Panc1 (cell line): ENCODE data around the gene KRCC1.

Experiments used
- TF ChIP-seq, protein P1 (sequence below): fragments of 450-650 bp; IDR thresholded peaks from 2 replicates; pipeline ENCODE4 v1.5.1; 2017; ENCODE audit warnings: mild to moderate bottlenecking
- TF ChIP-seq, protein P2 (sequence below), 2 experiments: IDR thresholded peaks; 2 replicates each; pipeline ENCODE4 v1.6.1; 2011 to 2012; ENCODE audit warnings: low read depth in 2 of 2, control low read depth in 1 of 2, low read length in 1 of 2, mild to moderate bottlenecking in 1 of 2, moderate library complexity in 1 of 2; ENCODE audit not compliant: insufficient read depth in 1 of 2

DNA sequence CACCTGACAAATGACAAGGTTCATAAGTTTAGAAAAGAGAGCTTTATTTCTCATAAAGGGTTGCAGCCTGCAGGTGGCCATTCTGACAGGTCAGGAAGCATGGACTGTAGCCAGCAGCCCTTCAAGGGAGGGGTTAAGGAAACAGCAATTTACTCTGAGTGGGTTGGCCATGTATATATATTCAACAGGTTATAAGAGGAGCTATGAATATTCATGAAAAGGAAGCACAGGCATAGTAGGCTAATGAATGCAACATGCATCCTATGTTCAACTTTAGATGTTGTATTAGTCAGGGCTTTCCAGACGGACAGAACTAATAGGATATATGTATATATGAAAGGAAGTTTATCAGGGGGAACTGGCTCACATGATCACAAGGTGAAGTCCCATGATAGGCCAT, 59.8 kb downstream of the KRCC1 start:
- TF ChIP-seq, protein P1, sequence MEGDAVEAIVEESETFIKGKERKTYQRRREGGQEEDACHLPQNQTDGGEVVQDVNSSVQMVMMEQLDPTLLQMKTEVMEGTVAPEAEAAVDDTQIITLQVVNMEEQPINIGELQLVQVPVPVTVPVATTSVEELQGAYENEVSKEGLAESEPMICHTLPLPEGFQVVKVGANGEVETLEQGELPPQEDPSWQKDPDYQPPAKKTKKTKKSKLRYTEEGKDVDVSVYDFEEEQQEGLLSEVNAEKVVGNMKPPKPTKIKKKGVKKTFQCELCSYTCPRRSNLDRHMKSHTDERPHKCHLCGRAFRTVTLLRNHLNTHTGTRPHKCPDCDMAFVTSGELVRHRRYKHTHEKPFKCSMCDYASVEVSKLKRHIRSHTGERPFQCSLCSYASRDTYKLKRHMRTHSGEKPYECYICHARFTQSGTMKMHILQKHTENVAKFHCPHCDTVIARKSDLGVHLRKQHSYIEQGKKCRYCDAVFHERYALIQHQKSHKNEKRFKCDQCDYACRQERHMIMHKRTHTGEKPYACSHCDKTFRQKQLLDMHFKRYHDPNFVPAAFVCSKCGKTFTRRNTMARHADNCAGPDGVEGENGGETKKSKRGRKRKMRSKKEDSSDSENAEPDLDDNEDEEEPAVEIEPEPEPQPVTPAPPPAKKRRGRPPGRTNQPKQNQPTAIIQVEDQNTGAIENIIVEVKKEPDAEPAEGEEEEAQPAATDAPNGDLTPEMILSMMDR = no peak
- TF ChIP-seq, protein P2, sequence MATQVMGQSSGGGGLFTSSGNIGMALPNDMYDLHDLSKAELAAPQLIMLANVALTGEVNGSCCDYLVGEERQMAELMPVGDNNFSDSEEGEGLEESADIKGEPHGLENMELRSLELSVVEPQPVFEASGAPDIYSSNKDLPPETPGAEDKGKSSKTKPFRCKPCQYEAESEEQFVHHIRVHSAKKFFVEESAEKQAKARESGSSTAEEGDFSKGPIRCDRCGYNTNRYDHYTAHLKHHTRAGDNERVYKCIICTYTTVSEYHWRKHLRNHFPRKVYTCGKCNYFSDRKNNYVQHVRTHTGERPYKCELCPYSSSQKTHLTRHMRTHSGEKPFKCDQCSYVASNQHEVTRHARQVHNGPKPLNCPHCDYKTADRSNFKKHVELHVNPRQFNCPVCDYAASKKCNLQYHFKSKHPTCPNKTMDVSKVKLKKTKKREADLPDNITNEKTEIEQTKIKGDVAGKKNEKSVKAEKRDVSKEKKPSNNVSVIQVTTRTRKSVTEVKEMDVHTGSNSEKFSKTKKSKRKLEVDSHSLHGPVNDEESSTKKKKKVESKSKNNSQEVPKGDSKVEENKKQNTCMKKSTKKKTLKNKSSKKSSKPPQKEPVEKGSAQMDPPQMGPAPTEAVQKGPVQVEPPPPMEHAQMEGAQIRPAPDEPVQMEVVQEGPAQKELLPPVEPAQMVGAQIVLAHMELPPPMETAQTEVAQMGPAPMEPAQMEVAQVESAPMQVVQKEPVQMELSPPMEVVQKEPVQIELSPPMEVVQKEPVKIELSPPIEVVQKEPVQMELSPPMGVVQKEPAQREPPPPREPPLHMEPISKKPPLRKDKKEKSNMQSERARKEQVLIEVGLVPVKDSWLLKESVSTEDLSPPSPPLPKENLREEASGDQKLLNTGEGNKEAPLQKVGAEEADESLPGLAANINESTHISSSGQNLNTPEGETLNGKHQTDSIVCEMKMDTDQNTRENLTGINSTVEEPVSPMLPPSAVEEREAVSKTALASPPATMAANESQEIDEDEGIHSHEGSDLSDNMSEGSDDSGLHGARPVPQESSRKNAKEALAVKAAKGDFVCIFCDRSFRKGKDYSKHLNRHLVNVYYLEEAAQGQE (IDR thresholded peaks at IDR 0.05; ENCODE audit: insufficient read depth in 1 of 2, low read depth in 2 of 2, low read length in 1 of 2) = no peak
